Osteoblast (primary cell): ENCODE measurements around the gene AGO3. TPM values are rescaled to one million over a fixed set of nuclear protein-coding genes. Genes with fewer than 3 reads are reported as not detected.

Experiments used
- DNase-seq: peaks from one replicate; pipeline ENCODE4 v3.0.0; 2011; ENCODE audit warnings: low spot score, mixed read lengths; ENCODE audit not compliant: insufficient read length; ENCODE audit errors: missing footprints
- H2AFZ ChIP-seq: 2 replicates; pipeline ENCODE4 v1.6.0; 2011; ENCODE audit warnings: mild to moderate bottlenecking, low read length
- H3K27ac ChIP-seq: 2 replicates; pipeline ENCODE4 v1.5.1; 2011; ENCODE audit warnings: mild to moderate bottlenecking, low read depth, low read length, moderate library complexity
- H3K27me3 ChIP-seq: 2 replicates; pipeline ENCODE4 v1.6.0; 2012; ENCODE audit warnings: mild to moderate bottlenecking, control low read depth, inconsistent platforms, low read length, moderate library complexity; ENCODE audit not compliant: insufficient read depth
- H3K36me3 ChIP-seq: 2 replicates; pipeline ENCODE4 v1.5.1; 2011; ENCODE audit warnings: mild to moderate bottlenecking, low read length, control low read depth, moderate library complexity; ENCODE audit not compliant: insufficient read depth
- H3K4me1 ChIP-seq: 2 replicates; pipeline ENCODE4 v1.5.1; 2011; ENCODE audit warnings: mild to moderate bottlenecking, low read length, control low read depth, moderate library complexity; ENCODE audit not compliant: insufficient read depth
- H3K4me2 ChIP-seq: 2 replicates; pipeline ENCODE4 v1.6.0; 2011; ENCODE audit warnings: mild to moderate bottlenecking, low read length; ENCODE audit not compliant: insufficient read depth
- H3K4me3 ChIP-seq: fragments of 200-600 bp; sonication (generic); 3 replicates; pipeline ENCODE4 v1.5.1; 2012; ENCODE audit warnings: mild to moderate bottlenecking, low read length, inconsistent platforms; ENCODE audit not compliant: insufficient read depth
- H3K79me2 ChIP-seq: 2 replicates; pipeline ENCODE4 v1.6.0; 2012; ENCODE audit warnings: mild to moderate bottlenecking, low read length, control low read depth, inconsistent platforms; ENCODE audit not compliant: insufficient read depth
- H3K9me3 ChIP-seq: 2 replicates; pipeline ENCODE4 v1.5.1; 2011; ENCODE audit warnings: low read depth, low read length, control low read depth
- H4K20me1 ChIP-seq: 2 replicates; pipeline ENCODE4 v1.6.0; 2012; ENCODE audit warnings: mild to moderate bottlenecking, low read length, control low read depth; ENCODE audit not compliant: insufficient read depth
- CTCF ChIP-seq: IDR thresholded peaks from 2 replicates; pipeline ENCODE4 v1.5.1; 2011; ENCODE audit warnings: mild to moderate bottlenecking, low read depth, low read length, moderate library complexity; ENCODE audit errors: extremely low read depth
- total RNA-seq: library from RNA; depleted of rRNA; stranded (reverse); fragments of >200 nt; gene quantifications from 2 replicates; pipeline ENCODE4 v1.2.3, GENCODE V29; 2012

The AGO3 gene
- total RNA-seq, 1 donor: 14.8 TPM

GRCh38 chr1:36088577-36089392 lies 157.9 kb downstream of the AGO3 start, which contains the start of gene ADPRS:
Gene ADPRS, plus strand, starts transcription at chr1:36088892. Its CDS starts 13 bp downstream, at chr1:36088905.
- Histone ChIP-seq H3K27me3 (no peaks in the 10 kb centered on the region), H3K4me3 (peak within 1 kb of the TSS; percentile 92), H3K79me2 (peaks cover 41% of the 10 kb centered on the region), H3K9me3 (no peaks in the 10 kb centered on the region), H3K27ac (peak within 1 kb of the TSS; percentile 82), H4K20me1 (peaks cover 10% of the 10 kb centered on the region), H3K4me1 (peaks cover 17% of the 10 kb centered on the region), H3K4me2 (peak within 1 kb of the TSS; percentile 94), H2AFZ (peak within 1 kb of the TSS; percentile 94), H3K36me3 (peaks cover 29% of the 10 kb centered on the region)
- TF ChIP-seq CTCF: peak; percentile 91
- peak; percentile 99 for DNase-seq

- H3K4me2 ChIP-seq: peak overlapping the region; percentile 94
- no peak for TF ChIP-seq CTCF
- H3K4me1 ChIP-seq: peaks cover 13% of the 10 kb centered on the region
- peaks cover 10% of the 10 kb centered on the region for H4K20me1 ChIP-seq
- peaks cover 36% of the 10 kb centered on the region for H3K36me3 ChIP-seq
- H3K4me3 ChIP-seq: peak overlapping the region; percentile 92
- H3K79me2 ChIP-seq: peaks cover 41% of the 10 kb centered on the region
- peak; percentile 88 for DNase-seq
- no peaks in the 10 kb centered on the region for H3K27me3 ChIP-seq
- peak overlapping the region; percentile 94 for H2AFZ ChIP-seq
- H3K27ac ChIP-seq: peak overlapping the region; percentile 82
- no peaks in the 10 kb centered on the region for H3K9me3 ChIP-seq
Observed at GRCh38 chr1:36089393-36090121, 158.7 kb downstream of the AGO3 start.

GRCh38 chr1:36091141-36091540 lies 160.2 kb downstream of the AGO3 start:
- Histone ChIP-seq H3K4me2 (no peak overlapping the region), H2AFZ (no peak overlapping the region)

More at GRCh38 chr1:36091141-36091540, 160.2 kb downstream of the AGO3 start:
- H3K27me3 ChIP-seq: no peaks in the 10 kb centered on the region
- peaks cover 10% of the 10 kb centered on the region for H4K20me1 ChIP-seq
- H3K79me2 ChIP-seq: peaks cover 41% of the 10 kb centered on the region
- H3K4me3 ChIP-seq: no peak overlapping the region
- DNase-seq: peak; percentile 45
- H3K4me1 ChIP-seq: peaks cover 12% of the 10 kb centered on the region
- no peak overlapping the region for H3K27ac ChIP-seq
- no peak for TF ChIP-seq CTCF
- no peaks in the 10 kb centered on the region for H3K9me3 ChIP-seq
- H3K36me3 ChIP-seq: peaks cover 44% of the 10 kb centered on the region
